H9 (cell line): Measurements from ENCODE around the gene OR10J5. TPM values are rescaled to one million over a fixed set of nuclear protein-coding genes. Genes with fewer than 3 reads are reported as not detected.

Experiments used
- DNase-seq: peaks from one replicate; pipeline ENCODE4 v3.0.0-alpha.2; 2017
- H2AFZ ChIP-seq: one replicate; pipeline ENCODE4 v1.6.1; 2013; ENCODE audit warnings: mild to moderate bottlenecking, low read length, control low read depth, moderate library complexity
- H2AK5ac ChIP-seq: 2 replicates; pipeline ENCODE4 v1.6.1; 2013; ENCODE audit warnings: low read length, control low read depth, mixed read lengths; ENCODE audit not compliant: insufficient read length
- H2BK120ac ChIP-seq: one replicate; pipeline ENCODE4 v1.6.1; 2013; ENCODE audit warnings: low read depth, mild to moderate bottlenecking, low read length, control low read depth, inconsistent platforms; ENCODE audit not compliant: poor library complexity, severe bottlenecking
- H2BK12ac ChIP-seq: 2 replicates; pipeline ENCODE4 v1.6.1; 2013; ENCODE audit warnings: low read length, control low read depth, mixed read lengths, low read depth; ENCODE audit not compliant: insufficient read length
- H2BK15ac ChIP-seq: 2 replicates; pipeline ENCODE4 v1.6.1; 2013; ENCODE audit warnings: low read depth, low read length, control low read depth
- H2BK20ac ChIP-seq: one replicate; pipeline ENCODE4 v1.6.1; 2013; ENCODE audit warnings: low read depth, mild to moderate bottlenecking, low read length, control low read depth, inconsistent platforms; ENCODE audit not compliant: poor library complexity, severe bottlenecking
- H2BK5ac ChIP-seq: 2 replicates; pipeline ENCODE4 v1.6.1; 2013; ENCODE audit warnings: low read length, control low read depth, mixed read lengths; ENCODE audit not compliant: insufficient read length
- H3K14ac ChIP-seq: 2 replicates; pipeline ENCODE4 v1.6.1; 2013; ENCODE audit warnings: low read length, control low read depth; ENCODE audit not compliant: insufficient read depth
- H3K18ac ChIP-seq: 2 replicates; pipeline ENCODE4 v1.6.1; 2013; ENCODE audit warnings: low read depth, mild to moderate bottlenecking, mixed read lengths, low read length, control low read depth; ENCODE audit not compliant: insufficient read length
- H3K23ac ChIP-seq: 2 replicates; pipeline ENCODE4 v1.6.1; 2013; ENCODE audit warnings: low read length, control low read depth, mixed read lengths, low read depth; ENCODE audit not compliant: insufficient read length
- H3K23me2 ChIP-seq: 2 replicates; pipeline ENCODE4 v1.6.1; 2013; ENCODE audit warnings: low read depth, mild to moderate bottlenecking, mixed read lengths, low read length, control low read depth; ENCODE audit not compliant: insufficient read length, poor library complexity, severe bottlenecking
- H3K27ac ChIP-seq: 2 replicates; pipeline ENCODE4 v1.5.1; 2013; ENCODE audit warnings: low read length, control low read depth, mixed read lengths, low read depth; ENCODE audit not compliant: insufficient read length
- H3K27me3 ChIP-seq: 2 replicates; pipeline ENCODE4 v1.6.1; 2013; ENCODE audit warnings: low read length, control low read depth, inconsistent platforms; ENCODE audit not compliant: insufficient read depth
- H3K4ac ChIP-seq: 2 replicates; pipeline ENCODE4 v1.6.1; 2013; ENCODE audit warnings: low read depth, mild to moderate bottlenecking, control low read depth, inconsistent platforms, low read length, moderate library complexity
- H3K4me1 ChIP-seq: 2 replicates; pipeline ENCODE4 v1.6.1; 2013; ENCODE audit warnings: low read length, control low read depth, inconsistent platforms; ENCODE audit not compliant: insufficient read depth
- H3K4me2 ChIP-seq: 2 replicates; pipeline ENCODE4 v1.6.1; 2013; ENCODE audit warnings: low read length, control low read depth, mixed read lengths; ENCODE audit not compliant: insufficient read length, insufficient read depth
- H3K56ac ChIP-seq: 2 replicates; pipeline ENCODE4 v1.6.1; 2013; ENCODE audit warnings: low read depth, mild to moderate bottlenecking, mixed read lengths, low read length, control low read depth; ENCODE audit not compliant: insufficient read length
- H3K79me1 ChIP-seq: 2 replicates; pipeline ENCODE4 v1.6.1; 2013; ENCODE audit warnings: low read depth, mild to moderate bottlenecking, moderate library complexity, low read length, control low read depth, inconsistent platforms; ENCODE audit not compliant: insufficient read depth, poor library complexity, severe bottlenecking
- H3K79me2 ChIP-seq: 2 replicates; pipeline ENCODE4 v1.6.1; 2013; ENCODE audit warnings: low read length, control low read depth, inconsistent platforms; ENCODE audit not compliant: insufficient read depth
- H3K9ac ChIP-seq: 2 replicates; pipeline ENCODE4 v1.6.1; 2013; ENCODE audit warnings: low read length, control low read depth, mixed read lengths; ENCODE audit not compliant: insufficient read length; ENCODE audit errors: extremely low read depth
- H3K9me3 ChIP-seq: one replicate; pipeline ENCODE4 v1.6.1; 2013; ENCODE audit warnings: low read depth, low read length, inconsistent platforms; ENCODE audit not compliant: control insufficient read depth
- H3T11ph ChIP-seq: one replicate; pipeline ENCODE4 v1.6.1; 2013; ENCODE audit warnings: mild to moderate bottlenecking, low read length, control low read depth, inconsistent platforms
- H4K20me1 ChIP-seq: one replicate; pipeline ENCODE4 v1.6.1; 2013; ENCODE audit not compliant: control insufficient read depth, insufficient read length, insufficient read depth
- H4K5ac ChIP-seq: 2 replicates; pipeline ENCODE4 v1.6.1; 2013; ENCODE audit warnings: low read depth, mild to moderate bottlenecking, mixed read lengths, low read length, control low read depth; ENCODE audit not compliant: insufficient read length
- H4K8ac ChIP-seq: replicated peaks from 2 replicates; pipeline ENCODE4 v1.6.1; 2013; ENCODE audit warnings: low read length, control low read depth, mixed read lengths, low read depth; ENCODE audit not compliant: insufficient read length
- H4K91ac ChIP-seq: 2 replicates; pipeline ENCODE4 v1.6.1; 2013; ENCODE audit warnings: low read depth, mild to moderate bottlenecking, moderate library complexity, mixed read lengths, low read length, control low read depth; ENCODE audit not compliant: insufficient read length
- H3K27ac Mint-ChIP-seq, 3 experiments: 2 replicates in 2 of 3; 3 replicates in 1 of 3; pipeline ENCODE4 v1.8.0; 2020 to 2021; ENCODE audit warnings: mixed read lengths in 3 of 3, mild to moderate bottlenecking in 1 of 3, moderate library complexity in 1 of 3
- H3K27me3 Mint-ChIP-seq: 2 replicates; pipeline ENCODE4 v1.8.0; 2021; ENCODE audit warnings: low read depth, mild to moderate bottlenecking, moderate library complexity, mixed read lengths
- H3K36me3 Mint-ChIP-seq, 3 experiments: 2 replicates in 2 of 3; 3 replicates in 1 of 3; pipeline ENCODE4 v1.8.0; 2020 to 2021; ENCODE audit warnings: low read depth in 3 of 3, mixed read lengths in 3 of 3; ENCODE audit not compliant: insufficient read depth in 1 of 3
- H3K4me1 Mint-ChIP-seq, 2 experiments: 2 replicates each; pipeline ENCODE4 v1.8.0; 2020; ENCODE audit warnings: mixed read lengths in 2 of 2
- H3K4me3 Mint-ChIP-seq, 2 experiments: 2 replicates in 1 of 2; 3 replicates in 1 of 2; pipeline ENCODE4 v1.8.0; 2020 to 2021; ENCODE audit warnings: mild to moderate bottlenecking in 2 of 2, mixed read lengths in 2 of 2, moderate library complexity in 1 of 2
- H3K9me3 Mint-ChIP-seq, 2 experiments: 2 replicates in 1 of 2; 3 replicates in 1 of 2; pipeline ENCODE4 v1.8.0; 2020; ENCODE audit warnings: mild to moderate bottlenecking in 2 of 2, mixed read lengths in 2 of 2, moderate library complexity in 1 of 2
- CTCF ChIP-seq: fragments of 200-600 bp; sonication (generic); conservative IDR thresholded peaks from 3 replicates; pipeline ENCODE4 v1.8.0; 2021; ENCODE audit warnings: antibody characterized with exemption, mild to moderate bottlenecking
- total RNA-seq: library from RNA; stranded (reverse); gene quantifications from 2 replicates; pipeline ENCODE4 v1.2.1, GENCODE V29; 2021

The OR10J5 gene
- total RNA-seq, 1 experiment from 2014 or later, result not detected

- no peak overlapping the region for H3T11ph ChIP-seq
- H2BK120ac ChIP-seq, result no peak overlapping the region
- no peak overlapping the region for H4K5ac ChIP-seq
- Mint-ChIP-seq H3K27me3 (no peaks in the 10 kb centered on the region; the same call in 1 of the 2 replicates), H3K4me1 (no peaks in the 10 kb centered on the region), H3K9me3 (peaks cover 0 to 87% of the 10 kb centered on the region in 2 experiments; a peak in 3 of 5 replicates), H3K4me3 (no peak overlapping the region), H3K36me3 (peaks cover 0 to 28% (median 0%) of the 10 kb centered on the region in 3 experiments; a peak in 2 of 7 replicates), H3K27ac (no peak overlapping the region)
- no peak overlapping the region for H2AFZ ChIP-seq
- no peaks in the 10 kb centered on the region for H4K20me1 ChIP-seq
- H2AK5ac ChIP-seq, result no peak overlapping the region
- no peak overlapping the region for H3K14ac ChIP-seq
- H3K9me3 ChIP-seq, result no peaks in the 10 kb centered on the region
- no peaks in the 10 kb centered on the region for H3K79me1 ChIP-seq
- no peak overlapping the region for H3K9ac ChIP-seq
- no peaks in the 10 kb centered on the region for H3K23me2 ChIP-seq
- no peak overlapping the region for H3K18ac ChIP-seq
- no peak overlapping the region for H2BK12ac ChIP-seq
- TF ChIP-seq CTCF, result no peak
- H3K27ac ChIP-seq, result no peak overlapping the region
- H2BK20ac ChIP-seq, result no peak overlapping the region
- no peak overlapping the region for H3K56ac ChIP-seq
- no peak for DNase-seq
- H2BK15ac ChIP-seq, result no peak overlapping the region
- no peak overlapping the region for H4K8ac ChIP-seq
- H3K4me1 ChIP-seq, result peaks cover 4% of the 10 kb centered on the region; the same call in 1 of the 2 replicates
- H2BK5ac ChIP-seq, result no peak overlapping the region
- no peak overlapping the region for H3K4ac ChIP-seq
- H3K4me2 ChIP-seq, result no peak overlapping the region
- H3K79me2 ChIP-seq, result no peaks in the 10 kb centered on the region
- H3K23ac ChIP-seq, result no peak overlapping the region
- H4K91ac ChIP-seq, result no peak overlapping the region
- no peaks in the 10 kb centered on the region for H3K27me3 ChIP-seq
Measured at GRCh38 chr1:159561497-159561896, 25.7 kb upstream of the OR10J5 start.
